HEK293 (cell line): Measurements from ENCODE around the gene UGT1A4.
A peak's percentile ranks its signal among the peaks of the same experiment; 100 is the strongest.

Source experiments
- CTCF ChIA-PET: fragments of 350-600 bp; formaldehyde crosslinking; extraction: SDS; loops from one replicate; lab custom pipeline; 2021; ENCODE audit warnings: antibody characterized with exemption; lab: Yijun Ruan, JAX
- POLR2A ChIA-PET: fragments of 300-600 bp; formaldehyde crosslinking; extraction: SDS; loops from one replicate; lab custom pipeline; 2020; ENCODE audit warnings: antibody characterized with exemption, inconsistent platforms; lab: Yijun Ruan, JAX
- H3K27ac ChIP-seq: fragments of 200-500 bp; sonication (Bioruptor generic); 2 replicates; pipeline ENCODE4 v1.5.1; 2014; ENCODE audit warnings: low read depth, low read length, control low read depth, inconsistent platforms; ENCODE audit errors: extremely low read depth
- H3K36me3 ChIP-seq, 2 experiments: fragments of 200-500 bp in 1 of 2; sonication (Bioruptor generic) in 1 of 2; 1 replicate in 1 of 2; 2 replicates in 1 of 2; pipeline ENCODE4 v1.5.1; 2014 to 2017; ENCODE audit warnings: inconsistent platforms in 2 of 2, low read length in 2 of 2; ENCODE audit not compliant: control insufficient read depth in 2 of 2, insufficient read depth in 1 of 2
- H3K4me1 ChIP-seq: fragments of 200-500 bp; sonication (Bioruptor generic); 2 replicates; pipeline ENCODE4 v1.5.1; 2014; ENCODE audit warnings: mild to moderate bottlenecking, low read length, inconsistent platforms; ENCODE audit not compliant: control insufficient read depth, insufficient read depth
- H3K4me3 ChIP-seq: 2 replicates; pipeline ENCODE4 v1.5.1; 2011; ENCODE audit warnings: low read depth, mild to moderate bottlenecking, control low read depth, low read length, moderate library complexity
- H3K9me3 ChIP-seq: fragments of 200-500 bp; sonication (Bioruptor generic); 2 replicates; pipeline ENCODE4 v1.5.1; 2014; ENCODE audit warnings: low read depth, low read length, inconsistent platforms; ENCODE audit not compliant: control insufficient read depth, insufficient read depth
- BCL11B ChIP-seq: fragments of 450-650 bp; formaldehyde crosslinking; IDR thresholded peaks from 2 replicates; pipeline ENCODE4 v1.5.1; 2016; ENCODE audit warnings: low read depth, missing biosample characterization, missing genetic modification characterization
- EGR2 ChIP-seq: fragments of 450-650 bp; formaldehyde crosslinking; IDR thresholded peaks from 2 replicates; pipeline ENCODE4 v1.5.1; 2016; ENCODE audit warnings: low read depth, missing biosample characterization, missing genetic modification characterization
- GLIS2 ChIP-seq: fragments of 450-650 bp; formaldehyde crosslinking; IDR thresholded peaks from 2 replicates; pipeline ENCODE4 v1.5.1; 2016; ENCODE audit warnings: missing biosample characterization, missing genetic modification characterization
- IKZF3 ChIP-seq: fragments of 450-650 bp; IDR thresholded peaks from 2 replicates; pipeline ENCODE4 v1.5.0; 2018; ENCODE audit warnings: missing biosample characterization, mild to moderate bottlenecking, missing genetic modification characterization, moderate library complexity
- SP7 ChIP-seq: fragments of 450-650 bp; formaldehyde crosslinking; IDR thresholded peaks from 2 replicates; pipeline ENCODE4 v1.5.1; 2016; ENCODE audit warnings: missing biosample characterization, missing genetic modification characterization
- ZBTB21 ChIP-seq: fragments of 450-650 bp; formaldehyde crosslinking; IDR thresholded peaks from 2 replicates; pipeline ENCODE4 v1.5.1; 2017; ENCODE audit warnings: missing biosample characterization, missing genetic modification characterization
- ZFHX2 ChIP-seq: fragments of 450-650 bp; formaldehyde crosslinking; conservative IDR thresholded peaks from 2 replicates; pipeline ENCODE4 v1.5.1; 2016; ENCODE audit warnings: missing biosample characterization, missing genetic modification characterization
- ZFP41 ChIP-seq: fragments of 450-650 bp; formaldehyde crosslinking; IDR thresholded peaks from 2 replicates; pipeline ENCODE4 v1.5.1; 2016; ENCODE audit warnings: missing biosample characterization, missing genetic modification characterization, borderline replicate concordance
- ZNF16 ChIP-seq: fragments of 450-650 bp; formaldehyde crosslinking; IDR thresholded peaks from 2 replicates; pipeline ENCODE4 v1.5.1; 2016; ENCODE audit warnings: low read depth, missing biosample characterization, missing genetic modification characterization
- ZNF169 ChIP-seq: fragments of 450-650 bp; formaldehyde crosslinking; IDR thresholded peaks from 2 replicates; pipeline ENCODE4 v1.5.1; 2016; ENCODE audit warnings: missing biosample characterization, missing genetic modification characterization
- ZNF174 ChIP-seq: fragments of 450-650 bp; formaldehyde crosslinking; IDR thresholded peaks from 2 replicates; pipeline ENCODE4 v1.5.0; 2017; ENCODE audit warnings: missing biosample characterization, mild to moderate bottlenecking, missing genetic modification characterization
- ZNF184 ChIP-seq: fragments of 450-650 bp; IDR thresholded peaks from 2 replicates; pipeline ENCODE4 v1.5.1; 2018; ENCODE audit warnings: missing biosample characterization, mild to moderate bottlenecking, missing genetic modification characterization
- ZNF214 ChIP-seq: fragments of 450-650 bp; formaldehyde crosslinking; IDR thresholded peaks from 2 replicates; pipeline ENCODE4 v1.5.1; 2017; ENCODE audit warnings: missing biosample characterization, mild to moderate bottlenecking, missing genetic modification characterization, borderline replicate concordance
- ZNF292 ChIP-seq: fragments of 450-650 bp; formaldehyde crosslinking; IDR thresholded peaks from 2 replicates; pipeline ENCODE4 v1.5.1; 2016; ENCODE audit warnings: low read depth, missing biosample characterization, missing genetic modification characterization, borderline replicate concordance
- ZNF341 ChIP-seq: fragments of 450-650 bp; formaldehyde crosslinking; IDR thresholded peaks from 2 replicates; pipeline ENCODE4; 2016; ENCODE audit warnings: low read depth, missing biosample characterization, missing genetic modification characterization
- ZNF366 ChIP-seq: fragments of 450-650 bp; formaldehyde crosslinking; conservative IDR thresholded peaks from 2 replicates; pipeline ENCODE4 v1.5.1; 2016; ENCODE audit warnings: missing biosample characterization, missing genetic modification characterization
- ZNF530 ChIP-seq: fragments of 450-650 bp; formaldehyde crosslinking; IDR thresholded peaks from 2 replicates; pipeline ENCODE4 v1.5.1; 2016; ENCODE audit warnings: low read depth, missing biosample characterization, missing genetic modification characterization
- ZNF624 ChIP-seq: fragments of 450-650 bp; formaldehyde crosslinking; IDR thresholded peaks from 2 replicates; pipeline ENCODE4 v1.5.1; 2017; ENCODE audit warnings: missing biosample characterization, missing genetic modification characterization
- ZNF792 ChIP-seq: fragments of 450-650 bp; formaldehyde crosslinking; IDR thresholded peaks from 2 replicates; pipeline ENCODE4 v1.5.1; 2016; ENCODE audit warnings: missing biosample characterization, missing genetic modification characterization
- ZXDB ChIP-seq: fragments of 450-650 bp; formaldehyde crosslinking; IDR thresholded peaks from 2 replicates; pipeline ENCODE4 v1.5.1; 2016; ENCODE audit warnings: missing biosample characterization, missing genetic modification characterization
- TF ChIP-seq, protein P1 (sequence below): sonication (generic); formaldehyde crosslinking; IDR thresholded peaks from 2 replicates; pipeline ENCODE4 v1.8.1; 2022; ENCODE audit warnings: mild to moderate bottlenecking, moderate library complexity, missing genetic modification reagents
- TF ChIP-seq, protein P2 (sequence below): fragments of 450-650 bp; formaldehyde crosslinking; IDR thresholded peaks from 2 replicates; pipeline ENCODE4 v1.5.1; 2016; ENCODE audit warnings: missing biosample characterization, missing genetic modification characterization
- TF ChIP-seq, protein P3 (sequence below): fragments of 450-650 bp; IDR thresholded peaks from 2 replicates; pipeline ENCODE4 v1.5.1; 2018; ENCODE audit warnings: missing biosample characterization, missing genetic modification characterization

UGT1A4 gene

DNA sequence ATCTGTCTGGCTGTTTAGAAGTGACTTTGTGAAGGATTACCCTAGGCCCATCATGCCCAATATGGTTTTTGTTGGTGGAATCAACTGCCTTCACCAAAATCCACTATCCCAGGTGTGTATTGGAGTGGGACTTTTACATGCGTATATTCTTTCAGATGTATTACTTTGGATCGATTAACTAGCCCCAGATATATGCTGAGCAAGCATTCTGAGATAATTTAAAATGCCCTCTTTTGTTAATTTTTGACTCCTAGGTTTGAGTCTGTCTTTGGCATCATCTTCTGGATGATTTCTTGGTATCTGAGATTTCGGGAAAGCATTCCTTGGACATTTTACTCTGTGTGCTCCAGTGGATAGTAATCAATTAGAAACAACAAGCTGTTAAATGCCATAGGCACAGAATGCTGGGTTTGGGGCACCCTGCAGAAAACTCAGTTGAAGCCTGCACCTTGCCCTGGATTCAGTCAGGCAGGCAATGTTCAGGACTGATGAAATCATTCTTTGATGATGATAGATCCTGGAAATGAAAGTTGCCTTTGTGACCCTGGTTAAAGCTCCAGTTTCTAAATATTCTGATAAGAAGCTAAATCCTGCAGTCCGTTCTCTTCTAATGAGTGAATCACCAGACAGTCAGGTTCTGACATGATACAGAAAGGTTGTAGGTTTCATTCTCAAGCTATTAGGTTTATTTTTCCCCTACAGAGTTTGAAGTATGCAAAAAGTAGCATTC, 42.7 kb downstream of the UGT1A4 start:
- CTCF ChIA-PET: interaction anchor here (0.5 to 0.7 kb wide), 2 partner anchors 30 to 1214 kb away, joined by 3 to 4 read pairs; no protein-coding TSS in a partner anchor
- Histone ChIP-seq H3K36me3 (no peaks in the 10 kb centered on the region), H3K4me3 (no peak overlapping the region), H3K27ac (no peak overlapping the region), H3K4me1 (no peaks in the 10 kb centered on the region), H3K9me3 (no peaks in the 10 kb centered on the region)
- TF ChIP-seq, protein P1, sequence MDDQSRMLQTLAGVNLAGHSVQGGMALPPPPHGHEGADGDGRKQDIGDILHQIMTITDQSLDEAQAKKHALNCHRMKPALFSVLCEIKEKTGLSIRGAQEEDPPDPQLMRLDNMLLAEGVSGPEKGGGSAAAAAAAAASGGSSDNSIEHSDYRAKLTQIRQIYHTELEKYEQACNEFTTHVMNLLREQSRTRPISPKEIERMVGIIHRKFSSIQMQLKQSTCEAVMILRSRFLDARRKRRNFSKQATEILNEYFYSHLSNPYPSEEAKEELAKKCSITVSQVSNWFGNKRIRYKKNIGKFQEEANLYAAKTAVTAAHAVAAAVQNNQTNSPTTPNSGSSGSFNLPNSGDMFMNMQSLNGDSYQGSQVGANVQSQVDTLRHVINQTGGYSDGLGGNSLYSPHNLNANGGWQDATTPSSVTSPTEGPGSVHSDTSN (CRISPR knock-in tag): no peak
- TF ChIP-seq IKZF3 (tag by site-specific recombination) (no peak), ZNF16 (no peak), ZNF174 (tag by site-specific recombination) (no peak), SP7 (tag by site-specific recombination) (no peak), ZNF341 (no peak), EGR2 (no peak), ZNF366 (tag by site-specific recombination) (no peak), ZFP41 (tag by site-specific recombination) (no peak), ZNF169 (tag by site-specific recombination) (no peak), ZXDB (tag by site-specific recombination) (no peak), GLIS2 (tag by site-specific recombination) (no peak), ZNF292 (tag by site-specific recombination) (no peak)
- TF ChIP-seq, protein P2, sequence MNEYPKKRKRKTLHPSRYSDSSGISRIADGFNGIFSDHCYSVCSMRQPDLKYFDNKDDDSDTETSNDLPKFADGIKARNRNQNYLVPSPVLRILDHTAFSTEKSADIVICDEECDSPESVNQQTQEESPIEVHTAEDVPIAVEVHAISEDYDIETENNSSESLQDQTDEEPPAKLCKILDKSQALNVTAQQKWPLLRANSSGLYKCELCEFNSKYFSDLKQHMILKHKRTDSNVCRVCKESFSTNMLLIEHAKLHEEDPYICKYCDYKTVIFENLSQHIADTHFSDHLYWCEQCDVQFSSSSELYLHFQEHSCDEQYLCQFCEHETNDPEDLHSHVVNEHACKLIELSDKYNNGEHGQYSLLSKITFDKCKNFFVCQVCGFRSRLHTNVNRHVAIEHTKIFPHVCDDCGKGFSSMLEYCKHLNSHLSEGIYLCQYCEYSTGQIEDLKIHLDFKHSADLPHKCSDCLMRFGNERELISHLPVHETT (tag by site-specific recombination): no peak
- POLR2A ChIA-PET: interaction anchor here (0.6 kb wide), 1 partner anchor 195 kb away, joined by 4 read pairs; no protein-coding TSS in a partner anchor

DNA sequence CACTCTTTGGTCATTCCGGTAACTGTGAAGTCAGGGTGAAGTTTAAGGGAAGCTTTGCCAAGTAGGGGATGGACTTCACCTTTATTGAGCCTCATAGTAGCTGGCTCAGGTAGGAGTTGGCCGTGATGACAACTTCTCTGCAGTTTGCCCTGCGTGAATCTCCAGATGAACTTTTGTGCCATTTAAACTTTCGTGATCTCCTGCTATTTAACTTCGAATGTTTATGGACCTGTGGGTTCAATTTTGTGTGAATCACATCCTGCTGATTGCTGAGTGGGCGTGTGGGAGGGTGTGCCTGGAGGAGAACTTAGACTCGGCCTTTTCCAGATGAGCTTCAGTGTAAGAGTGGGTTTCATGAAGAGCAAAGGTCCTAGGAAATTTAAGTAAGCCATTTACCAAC, 45.7 kb downstream of the UGT1A4 start:
- CTCF ChIA-PET: no interaction called here
- POLR2A ChIA-PET: no interaction called here
- Histone ChIP-seq H3K4me1 (no peaks in the 10 kb centered on the region), H3K27ac (no peak overlapping the region), H3K4me3 (no peak overlapping the region), H3K9me3 (no peaks in the 10 kb centered on the region), H3K36me3 (no peaks in the 10 kb centered on the region)
- TF ChIP-seq ZFHX2 (tag by site-specific recombination) (peak; percentile 77), ZNF792 (tag by site-specific recombination) (no peak), EGR2 (peak; percentile 68), ZNF624 (no peak), ZNF184 (tag by site-specific recombination) (no peak), ZNF214 (tag by site-specific recombination) (no peak)

DNA sequence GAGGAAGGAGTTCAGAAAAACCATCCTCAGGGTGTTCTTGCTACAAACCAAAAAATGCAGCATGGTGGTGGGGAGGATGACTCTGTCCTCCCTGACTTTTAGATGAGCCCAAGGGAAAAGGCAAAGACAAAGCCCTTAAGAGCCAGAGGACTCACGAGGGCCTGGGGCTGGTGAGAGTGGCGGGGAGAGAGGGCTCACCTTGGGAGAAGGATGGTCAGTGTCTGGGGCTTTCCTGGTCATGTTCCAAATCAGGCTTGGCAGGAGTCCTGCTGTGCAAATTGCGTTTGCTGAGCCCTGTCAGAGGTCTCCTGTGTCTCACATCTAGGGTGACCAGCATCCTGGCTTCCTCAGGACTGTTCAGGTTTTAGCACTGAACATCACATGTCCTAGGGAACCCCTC, 46.2 kb downstream of the UGT1A4 start:
- POLR2A ChIA-PET: no interaction called here
- no peak overlapping the region for H3K27ac ChIP-seq
- TF ChIP-seq, protein P3, sequence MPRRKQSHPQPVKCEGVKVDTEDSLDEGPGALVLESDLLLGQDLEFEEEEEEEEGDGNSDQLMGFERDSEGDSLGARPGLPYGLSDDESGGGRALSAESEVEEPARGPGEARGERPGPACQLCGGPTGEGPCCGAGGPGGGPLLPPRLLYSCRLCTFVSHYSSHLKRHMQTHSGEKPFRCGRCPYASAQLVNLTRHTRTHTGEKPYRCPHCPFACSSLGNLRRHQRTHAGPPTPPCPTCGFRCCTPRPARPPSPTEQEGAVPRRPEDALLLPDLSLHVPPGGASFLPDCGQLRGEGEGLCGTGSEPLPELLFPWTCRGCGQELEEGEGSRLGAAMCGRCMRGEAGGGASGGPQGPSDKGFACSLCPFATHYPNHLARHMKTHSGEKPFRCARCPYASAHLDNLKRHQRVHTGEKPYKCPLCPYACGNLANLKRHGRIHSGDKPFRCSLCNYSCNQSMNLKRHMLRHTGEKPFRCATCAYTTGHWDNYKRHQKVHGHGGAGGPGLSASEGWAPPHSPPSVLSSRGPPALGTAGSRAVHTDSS (tag by site-specific recombination): no peak
- TF ChIP-seq ZNF530 (tag by site-specific recombination) (no peak), BCL11B (tag by site-specific recombination) (no peak), ZBTB21 (tag by site-specific recombination) (no peak)
- H3K36me3 ChIP-seq: no peaks in the 10 kb centered on the region
- CTCF ChIA-PET: no interaction called here
- no peak overlapping the region for H3K4me3 ChIP-seq
- H3K9me3 ChIP-seq: no peaks in the 10 kb centered on the region
- no peaks in the 10 kb centered on the region for H3K4me1 ChIP-seq
